Ishikawa (cell line): Measurements from ENCODE around the gene MAML1.

Experiments
- CEBPB ChIP-seq: IDR thresholded peaks from 2 replicates; pipeline ENCODE4 v1.6.1; 2012
- CREB1 ChIP-seq: IDR thresholded peaks from 2 replicates; pipeline ENCODE4 v1.6.1; 2012; ENCODE audit warnings: low read depth
- EGR1 ChIP-seq: IDR thresholded peaks from 2 replicates; pipeline ENCODE4 v1.6.1; 2012
- EP300 ChIP-seq: IDR thresholded peaks from 2 replicates; pipeline ENCODE4 v1.6.1; 2012; ENCODE audit warnings: borderline replicate concordance
- FOXM1 ChIP-seq: IDR thresholded peaks from 2 replicates; pipeline ENCODE4 v1.6.1; 2012; ENCODE audit warnings: low read depth, borderline replicate concordance
- MAX ChIP-seq: IDR thresholded peaks from 2 replicates; pipeline ENCODE4 v1.6.1; 2012
- NFIC ChIP-seq: IDR thresholded peaks from 2 replicates; pipeline ENCODE4 v1.6.1; 2012
- RAD21 ChIP-seq: IDR thresholded peaks from 2 replicates; pipeline ENCODE4 v1.6.1; 2012; ENCODE audit warnings: low read depth
- TAF1 ChIP-seq: IDR thresholded peaks from 2 replicates; pipeline ENCODE4 v1.6.1; 2012; ENCODE audit warnings: low read depth, mild to moderate bottlenecking
- TEAD4 ChIP-seq: IDR thresholded peaks from 2 replicates; pipeline ENCODE4 v1.6.1; 2012
- USF1 ChIP-seq: IDR thresholded peaks from 2 replicates; pipeline ENCODE4 v1.6.1; 2012
- YY1 ChIP-seq: IDR thresholded peaks from 2 replicates; pipeline ENCODE4 v1.6.1; 2012; ENCODE audit warnings: low read depth
- ZBTB7A ChIP-seq: IDR thresholded peaks from 2 replicates; pipeline ENCODE4 v1.6.1; 2012; ENCODE audit warnings: low read depth
- TF ChIP-seq, protein P1 (sequence below): IDR thresholded peaks from 2 replicates; pipeline ENCODE4 v1.6.1; 2012; ENCODE audit warnings: low read depth, mild to moderate bottlenecking

DNA sequence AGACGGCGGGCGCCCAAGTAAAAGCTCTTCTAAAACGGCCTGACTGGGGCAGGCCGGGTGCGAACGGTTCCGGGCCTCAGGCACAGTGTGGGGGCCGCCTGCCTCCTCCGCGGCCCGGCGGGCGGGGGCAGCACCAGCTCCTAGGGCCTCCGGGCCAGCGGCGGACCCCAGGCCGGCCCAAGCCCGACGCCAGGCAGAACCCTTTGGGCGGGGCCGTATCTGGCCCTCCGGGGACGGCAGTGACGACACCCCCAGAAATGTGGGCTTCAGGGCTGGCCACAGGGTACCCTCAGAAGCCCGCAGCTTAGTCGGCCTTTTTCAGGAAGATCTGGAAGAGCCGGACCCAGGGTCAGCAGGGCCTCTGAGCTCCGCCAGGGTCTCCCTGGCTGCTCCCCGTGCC is 65.1 kb downstream of the MAML1 start:
- TF ChIP-seq FOXM1, result no peak
- TF ChIP-seq EP300, result no peak
- TF ChIP-seq TAF1, result no peak
- TF ChIP-seq RAD21, result no peak
- TF ChIP-seq, protein P1, sequence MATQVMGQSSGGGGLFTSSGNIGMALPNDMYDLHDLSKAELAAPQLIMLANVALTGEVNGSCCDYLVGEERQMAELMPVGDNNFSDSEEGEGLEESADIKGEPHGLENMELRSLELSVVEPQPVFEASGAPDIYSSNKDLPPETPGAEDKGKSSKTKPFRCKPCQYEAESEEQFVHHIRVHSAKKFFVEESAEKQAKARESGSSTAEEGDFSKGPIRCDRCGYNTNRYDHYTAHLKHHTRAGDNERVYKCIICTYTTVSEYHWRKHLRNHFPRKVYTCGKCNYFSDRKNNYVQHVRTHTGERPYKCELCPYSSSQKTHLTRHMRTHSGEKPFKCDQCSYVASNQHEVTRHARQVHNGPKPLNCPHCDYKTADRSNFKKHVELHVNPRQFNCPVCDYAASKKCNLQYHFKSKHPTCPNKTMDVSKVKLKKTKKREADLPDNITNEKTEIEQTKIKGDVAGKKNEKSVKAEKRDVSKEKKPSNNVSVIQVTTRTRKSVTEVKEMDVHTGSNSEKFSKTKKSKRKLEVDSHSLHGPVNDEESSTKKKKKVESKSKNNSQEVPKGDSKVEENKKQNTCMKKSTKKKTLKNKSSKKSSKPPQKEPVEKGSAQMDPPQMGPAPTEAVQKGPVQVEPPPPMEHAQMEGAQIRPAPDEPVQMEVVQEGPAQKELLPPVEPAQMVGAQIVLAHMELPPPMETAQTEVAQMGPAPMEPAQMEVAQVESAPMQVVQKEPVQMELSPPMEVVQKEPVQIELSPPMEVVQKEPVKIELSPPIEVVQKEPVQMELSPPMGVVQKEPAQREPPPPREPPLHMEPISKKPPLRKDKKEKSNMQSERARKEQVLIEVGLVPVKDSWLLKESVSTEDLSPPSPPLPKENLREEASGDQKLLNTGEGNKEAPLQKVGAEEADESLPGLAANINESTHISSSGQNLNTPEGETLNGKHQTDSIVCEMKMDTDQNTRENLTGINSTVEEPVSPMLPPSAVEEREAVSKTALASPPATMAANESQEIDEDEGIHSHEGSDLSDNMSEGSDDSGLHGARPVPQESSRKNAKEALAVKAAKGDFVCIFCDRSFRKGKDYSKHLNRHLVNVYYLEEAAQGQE, result no peak
- no peak for TF ChIP-seq YY1
- no peak for TF ChIP-seq MAX
- no peak for TF ChIP-seq CEBPB
- no peak for TF ChIP-seq ZBTB7A
- no peak for TF ChIP-seq TEAD4
- TF ChIP-seq EGR1, result no peak
- TF ChIP-seq USF1, result no peak
- TF ChIP-seq NFIC, result no peak
- no peak for TF ChIP-seq CREB1
